IMR-90 (cell line): ENCODE measurements around the gene USP7.

Experiments
- BHLHE40 ChIP-seq: fragments of 150-350 bp; IDR thresholded peaks from 2 replicates; pipeline ENCODE4 v1.6.1; 2016; ENCODE audit warnings: mild to moderate bottlenecking, low read depth, low read length
- CEBPB ChIP-seq: IDR thresholded peaks from 2 replicates; pipeline ENCODE4 v1.6.1; 2012; ENCODE audit warnings: low read depth, low read length, improper control_type of control experiment
- CHD1 ChIP-seq: IDR thresholded peaks from 2 replicates; pipeline ENCODE4 v1.6.1; 2012; ENCODE audit warnings: low read depth, low read length, improper control_type of control experiment
- CTCF ChIP-seq: conservative IDR thresholded peaks from 2 replicates; pipeline ENCODE4 v1.5.1; 2012; ENCODE audit warnings: mild to moderate bottlenecking, low read depth, low read length, improper control_type of control experiment
- ELK1 ChIP-seq: fragments of 150-350 bp; IDR thresholded peaks from 2 replicates; pipeline ENCODE4 v1.6.1; 2016; ENCODE audit warnings: low read depth, mild to moderate bottlenecking, low read length, moderate library complexity, borderline replicate concordance
- FOS ChIP-seq: fragments of 150-350 bp; IDR thresholded peaks from 2 replicates; pipeline ENCODE4 v1.6.1; 2016; ENCODE audit warnings: low read depth, low read length
- MXI1 ChIP-seq: IDR thresholded peaks from 2 replicates; pipeline ENCODE4 v1.6.1; 2012; ENCODE audit warnings: low read depth, mild to moderate bottlenecking, low read length, moderate library complexity, borderline replicate concordance
- NFE2L2 ChIP-seq: fragments of 150-350 bp; IDR thresholded peaks from 2 replicates; pipeline ENCODE4 v1.6.1; 2016; ENCODE audit warnings: low read depth, mild to moderate bottlenecking, low read length
- POLR2A ChIP-seq: IDR thresholded peaks from 2 replicates; pipeline ENCODE4 v1.6.1; 2012; ENCODE audit warnings: mild to moderate bottlenecking, low read depth, low read length
- RAD21 ChIP-seq: IDR thresholded peaks from 2 replicates; pipeline ENCODE4 v1.6.1; 2012; ENCODE audit warnings: low read length, improper control_type of control experiment
- RFX5 ChIP-seq: IDR thresholded peaks from 2 replicates; pipeline ENCODE4 v1.8.0; 2012; ENCODE audit warnings: low read depth, mild to moderate bottlenecking, low read length, moderate library complexity
- SMC3 ChIP-seq: fragments of 150-350 bp; IDR thresholded peaks from 2 replicates; pipeline ENCODE4 v1.6.1; 2016; ENCODE audit warnings: low read depth, mild to moderate bottlenecking, antibody characterized with exemption, low read length, moderate library complexity
- USF2 ChIP-seq: fragments of 150-350 bp; IDR thresholded peaks from 2 replicates; pipeline ENCODE4 v1.6.1; 2017; ENCODE audit warnings: mild to moderate bottlenecking, antibody characterized with exemption, low read length, low read depth

GRCh38 chr16:8934601-8935000, 29.1 kb downstream of the USP7 start:
- no peak for TF ChIP-seq POLR2A
- no peak for TF ChIP-seq CTCF
- TF ChIP-seq CHD1 = no peak
- TF ChIP-seq CEBPB = no peak
- TF ChIP-seq ELK1 = no peak
- no peak for TF ChIP-seq SMC3
- TF ChIP-seq USF2 = no peak
- TF ChIP-seq RAD21 = no peak
- no peak for TF ChIP-seq MXI1
- no peak for TF ChIP-seq NFE2L2
- TF ChIP-seq RFX5 = no peak
- TF ChIP-seq FOS = no peak
- no peak for TF ChIP-seq BHLHE40
